ENCODE results near the gene ABHD4. TPM values are rescaled to one million over a fixed set of nuclear protein-coding genes. Genes with fewer than 3 reads are reported as not detected.
A peak's percentile ranks its signal among the peaks of the same experiment; 100 is the strongest.

The ABHD4 gene
- total RNA-seq, 4 donors from 2014 or later: 16.1 to 42.4 (median 31.9) TPM

DNA sequence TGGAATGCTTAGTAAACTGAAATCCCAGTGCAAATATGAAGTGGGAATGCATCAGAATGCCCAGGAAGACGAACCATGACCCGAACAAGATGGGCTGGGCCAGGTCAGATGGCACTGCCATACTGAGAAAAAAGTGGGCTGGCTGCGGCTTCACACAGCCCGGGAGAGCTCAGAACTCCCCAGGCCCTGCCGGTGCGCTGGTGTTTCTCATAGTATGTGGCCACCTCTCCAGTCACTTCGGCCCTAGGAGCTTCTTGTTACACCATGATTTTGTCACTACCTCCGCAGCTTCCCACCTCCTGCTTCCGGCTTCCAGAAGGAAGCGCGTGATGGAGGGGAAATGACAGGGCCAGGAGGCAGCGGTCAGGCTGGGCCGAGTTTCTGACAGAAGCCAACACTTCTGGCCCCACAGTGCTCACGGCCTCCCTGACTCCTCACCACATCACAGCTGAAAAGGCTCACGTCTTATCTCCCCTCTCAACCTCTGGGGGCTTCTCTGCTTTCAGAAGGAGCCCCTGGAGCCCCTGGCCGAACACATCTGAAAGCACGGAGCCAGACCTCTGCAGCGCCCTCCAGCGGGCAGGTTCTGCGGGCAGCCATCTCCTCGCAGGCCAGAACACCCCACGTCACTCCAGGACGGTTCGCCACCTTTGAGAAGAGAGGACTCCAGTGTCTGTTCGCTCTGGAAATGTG is 39.7 kb upstream of the ABHD4 start:
- Histone ChIP-seq H3K36me3 (peaks cover 0 to 3% (median 0%) of the 10 kb centered on the region in 3 donors), H3K27me3 (no peaks in the 10 kb centered on the region), H3K4me3 (no peak overlapping the region), H3K4me1 (peaks cover 0 to 49% (median 24%) of the 10 kb centered on the region in 4 donors), H3K9me3 (no peaks in the 10 kb centered on the region), H3K27ac (peak overlapping the region in 2 of 4 donors; percentile 17 to 90)
- WGBS, 2 donors: 80 to 81% methylated on average over 25 of the region's 25 CpGs
- no peak for DNase-seq (ENCODE audit: low spot score in 2 of 2)
- TF ChIP-seq, protein P1, sequence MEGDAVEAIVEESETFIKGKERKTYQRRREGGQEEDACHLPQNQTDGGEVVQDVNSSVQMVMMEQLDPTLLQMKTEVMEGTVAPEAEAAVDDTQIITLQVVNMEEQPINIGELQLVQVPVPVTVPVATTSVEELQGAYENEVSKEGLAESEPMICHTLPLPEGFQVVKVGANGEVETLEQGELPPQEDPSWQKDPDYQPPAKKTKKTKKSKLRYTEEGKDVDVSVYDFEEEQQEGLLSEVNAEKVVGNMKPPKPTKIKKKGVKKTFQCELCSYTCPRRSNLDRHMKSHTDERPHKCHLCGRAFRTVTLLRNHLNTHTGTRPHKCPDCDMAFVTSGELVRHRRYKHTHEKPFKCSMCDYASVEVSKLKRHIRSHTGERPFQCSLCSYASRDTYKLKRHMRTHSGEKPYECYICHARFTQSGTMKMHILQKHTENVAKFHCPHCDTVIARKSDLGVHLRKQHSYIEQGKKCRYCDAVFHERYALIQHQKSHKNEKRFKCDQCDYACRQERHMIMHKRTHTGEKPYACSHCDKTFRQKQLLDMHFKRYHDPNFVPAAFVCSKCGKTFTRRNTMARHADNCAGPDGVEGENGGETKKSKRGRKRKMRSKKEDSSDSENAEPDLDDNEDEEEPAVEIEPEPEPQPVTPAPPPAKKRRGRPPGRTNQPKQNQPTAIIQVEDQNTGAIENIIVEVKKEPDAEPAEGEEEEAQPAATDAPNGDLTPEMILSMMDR (IDR thresholded peaks at IDR 0.05): peak in 1 of 5 experiments; percentile 8
- TF ChIP-seq POLR2A (IDR thresholded peaks at IDR 0.05) (no peak), EP300 (IDR thresholded peaks at IDR 0.05) (no peak)

DNA sequence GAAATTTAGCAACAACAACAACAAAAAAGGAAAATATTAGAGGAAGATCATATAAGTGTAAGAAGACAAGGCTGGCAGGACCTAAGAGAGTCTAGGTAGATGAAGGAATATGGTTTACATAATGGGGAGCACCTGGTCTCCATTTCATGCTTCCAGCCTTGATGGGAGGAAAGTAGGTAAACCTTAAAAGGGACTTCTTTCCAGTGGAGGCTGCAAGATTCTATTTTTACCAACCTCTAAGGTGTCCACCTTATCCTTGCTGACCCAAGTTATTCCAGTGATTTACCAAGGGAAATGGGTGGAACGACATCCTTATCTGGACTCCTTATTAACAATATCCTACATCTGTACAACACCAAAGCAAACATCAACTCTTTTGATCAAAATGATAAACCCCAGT is 39.1 kb upstream of the ABHD4 start:
- DNase-seq (ENCODE audit: low spot score in 2 of 2): no peak
- H3K27ac ChIP-seq: peak overlapping the region in 1 of 4 donors; percentile 90
- peaks cover 0 to 49% (median 26%) of the 10 kb centered on the region in 4 donors for H3K4me1 ChIP-seq
- TF ChIP-seq POLR2A (IDR thresholded peaks at IDR 0.05) (no peak), EP300 (IDR thresholded peaks at IDR 0.05) (no peak)
- TF ChIP-seq, protein P1 (IDR thresholded peaks at IDR 0.05): no peak
- H3K36me3 ChIP-seq: peaks cover 0 to 10% (median 0%) of the 10 kb centered on the region in 3 donors
- no peaks in the 10 kb centered on the region for H3K9me3 ChIP-seq
- H3K4me3 ChIP-seq: no peak overlapping the region
- no peaks in the 10 kb centered on the region for H3K27me3 ChIP-seq
- WGBS, 2 donors: 68 to 89% methylated on average over 1 of the region's 1 CpG

GRCh38 chr14:22560662-22561365 is 37.3 kb upstream of the ABHD4 start:
- no peak overlapping the region for H3K4me3 ChIP-seq
- DNase-seq (ENCODE audit: low spot score in 2 of 2): no peak
- TF ChIP-seq EP300 (IDR thresholded peaks at IDR 0.05) (no peak), POLR2A (IDR thresholded peaks at IDR 0.05) (no peak)
- TF ChIP-seq, protein P1 (IDR thresholded peaks at IDR 0.05): no peak
- H3K27ac ChIP-seq: peak overlapping the region in 2 of 4 donors; percentile 15 to 63
- peaks cover 0 to 19% (median 3%) of the 10 kb centered on the region in 3 donors for H3K36me3 ChIP-seq
- peaks cover 0 to 54% (median 27%) of the 10 kb centered on the region in 4 donors for H3K4me1 ChIP-seq
- no peaks in the 10 kb centered on the region for H3K27me3 ChIP-seq
- no peaks in the 10 kb centered on the region for H3K9me3 ChIP-seq
- WGBS, 2 donors: 65 to 67% methylated on average over 13 of the region's 13 CpGs

DNA sequence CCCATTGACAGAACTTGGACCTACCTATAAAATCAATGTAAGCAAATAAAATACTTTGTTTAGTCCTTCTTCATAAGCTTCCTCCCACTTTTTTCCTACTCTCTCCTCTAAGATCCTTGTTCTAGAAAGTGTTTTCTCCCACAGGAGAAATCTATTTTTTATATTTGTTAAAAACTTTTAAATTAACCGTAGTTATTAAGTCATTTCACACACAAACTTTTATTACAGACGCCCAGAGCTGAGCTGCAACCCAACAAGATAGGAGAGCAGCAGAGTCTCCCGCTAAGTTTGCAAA is 36.8 kb upstream of the ABHD4 start:
- peaks cover 0 to 51% (median 25%) of the 10 kb centered on the region in 4 donors for H3K4me1 ChIP-seq
- no peaks in the 10 kb centered on the region for H3K9me3 ChIP-seq
- no peaks in the 10 kb centered on the region for H3K27me3 ChIP-seq
- 50 to 52% methylated on average over 3 of the region's 3 CpGs for WGBS, 2 donors
- H3K27ac ChIP-seq: peak overlapping the region in 2 of 4 donors; percentile 15 to 63
- peaks cover 0 to 19% (median 3%) of the 10 kb centered on the region in 3 donors for H3K36me3 ChIP-seq
- DNase-seq (ENCODE audit: low spot score in 2 of 2): no peak
- no peak overlapping the region for H3K4me3 ChIP-seq
- TF ChIP-seq POLR2A (IDR thresholded peaks at IDR 0.05): no peak
- TF ChIP-seq, protein P1 (IDR thresholded peaks at IDR 0.05): no peak
- no peak for TF ChIP-seq EP300 (IDR thresholded peaks at IDR 0.05)
